SH-SY5Y (cell line): Measurements from ENCODE around the gene PPIL6.

ENCODE experiments used
- GATA2 ChIP-seq: IDR thresholded peaks from 2 replicates; pipeline ENCODE4 v1.6.1; 2011; ENCODE audit warnings: mild to moderate bottlenecking, low read depth, low read length
- GATA3 ChIP-seq: IDR thresholded peaks from 2 replicates; pipeline ENCODE4 v1.6.1; 2011; ENCODE audit warnings: low read depth, mild to moderate bottlenecking, low read length, moderate library complexity

DNA sequence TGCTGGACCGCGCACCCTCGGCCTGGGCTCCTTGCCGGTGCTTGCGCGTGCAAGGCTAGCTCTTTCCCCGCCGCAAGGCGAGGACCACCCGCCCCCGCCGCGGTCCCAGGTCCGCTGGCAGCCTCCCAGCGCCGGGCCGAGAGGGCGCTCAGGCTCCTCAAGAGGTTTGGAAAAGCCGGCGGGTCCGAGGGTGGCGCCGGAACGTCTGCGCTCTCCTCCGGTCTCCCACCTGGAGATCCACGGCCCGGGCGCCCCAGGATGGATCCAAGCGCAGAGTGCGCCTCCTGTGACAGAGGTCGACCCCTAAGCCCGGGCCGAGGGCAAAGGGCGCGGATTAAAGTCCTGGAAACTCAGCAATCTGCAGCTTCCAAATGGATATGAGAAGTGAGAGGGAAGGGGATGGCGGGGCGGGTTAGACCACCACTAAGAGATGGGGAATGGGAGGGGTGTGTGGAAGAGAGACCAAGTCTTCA, 15.7 kb upstream of the PPIL6 start:
- TF ChIP-seq GATA3 (no peak), GATA2 (no peak)
